Measurements from ENCODE around the gene C6orf89.
"Not testable (repeated sequence)": the region's sequence is repeated elsewhere in the genome, so short reads cannot be mapped to it uniquely, and the experiment has no call there.

GRCh38 chr6:36949076-36949475 lies 63.3 kb downstream of the C6orf89 start:
- TF ChIP-seq CTCF (conservative IDR thresholded peaks at IDR 0.05; ENCODE audit: low read depth, low read length); EZH2 (IDR thresholded peaks at IDR 0.05; ENCODE audit: borderline replicate concordance, low read depth, low read length, poor library complexity, severe bottlenecking): not testable (repeated sequence)
